ENCODE results near the gene AOPEP.

- no peak for TF ChIP-seq TAF1 (IDR thresholded peaks at IDR 0.05; ENCODE audit: borderline replicate concordance, low read depth, low read length)
- TF ChIP-seq EP300 (IDR thresholded peaks at IDR 0.05; ENCODE audit: borderline replicate concordance in 1 of 2, low read depth in 1 of 2, low read length in 1 of 2), result no peak
- no peak for TF ChIP-seq SMC3 (IDR thresholded peaks at IDR 0.05; ENCODE audit: low read depth, low read length)
- TF ChIP-seq REST (IDR thresholded peaks at IDR 0.05; ENCODE audit: low read depth, low read length), result no peak
- no peak for TF ChIP-seq RAD21 (IDR thresholded peaks at IDR 0.05; ENCODE audit: low read length)
- TF ChIP-seq, protein P1, sequence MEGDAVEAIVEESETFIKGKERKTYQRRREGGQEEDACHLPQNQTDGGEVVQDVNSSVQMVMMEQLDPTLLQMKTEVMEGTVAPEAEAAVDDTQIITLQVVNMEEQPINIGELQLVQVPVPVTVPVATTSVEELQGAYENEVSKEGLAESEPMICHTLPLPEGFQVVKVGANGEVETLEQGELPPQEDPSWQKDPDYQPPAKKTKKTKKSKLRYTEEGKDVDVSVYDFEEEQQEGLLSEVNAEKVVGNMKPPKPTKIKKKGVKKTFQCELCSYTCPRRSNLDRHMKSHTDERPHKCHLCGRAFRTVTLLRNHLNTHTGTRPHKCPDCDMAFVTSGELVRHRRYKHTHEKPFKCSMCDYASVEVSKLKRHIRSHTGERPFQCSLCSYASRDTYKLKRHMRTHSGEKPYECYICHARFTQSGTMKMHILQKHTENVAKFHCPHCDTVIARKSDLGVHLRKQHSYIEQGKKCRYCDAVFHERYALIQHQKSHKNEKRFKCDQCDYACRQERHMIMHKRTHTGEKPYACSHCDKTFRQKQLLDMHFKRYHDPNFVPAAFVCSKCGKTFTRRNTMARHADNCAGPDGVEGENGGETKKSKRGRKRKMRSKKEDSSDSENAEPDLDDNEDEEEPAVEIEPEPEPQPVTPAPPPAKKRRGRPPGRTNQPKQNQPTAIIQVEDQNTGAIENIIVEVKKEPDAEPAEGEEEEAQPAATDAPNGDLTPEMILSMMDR (IDR thresholded peaks at IDR 0.05), result no peak
- no peak for TF ChIP-seq EZH2phosphoT487 (IDR thresholded peaks at IDR 0.05; ENCODE audit: borderline replicate concordance, low read depth)
- TF ChIP-seq MAX (IDR thresholded peaks at IDR 0.05; ENCODE audit: low read depth), result no peak
- TF ChIP-seq FOXJ3 (CRISPR knock-in tag; IDR thresholded peaks at IDR 0.05), result no peak
- no peak for TF ChIP-seq FOXM1 (IDR thresholded peaks at IDR 0.05; ENCODE audit: low read depth)
- TF ChIP-seq RXRA (IDR thresholded peaks at IDR 0.05; ENCODE audit: borderline replicate concordance, low read depth), result no peak
- no peak for TF ChIP-seq MXI1 (IDR thresholded peaks at IDR 0.05; ENCODE audit: low read depth, low read length)
- TF ChIP-seq JUND (IDR thresholded peaks at IDR 0.05), result no peak
Measured at GRCh38 chr9:94916956-94917355, 190.5 kb downstream of the AOPEP start.
